Naive thymus-derived CD4-positive, alpha-beta T cell (primary cell): Measurements from ENCODE around the gene LRRTM1. TPM values are rescaled to one million over a fixed set of nuclear protein-coding genes. Genes with fewer than 3 reads are reported as not detected.

Source experiments
- ATAC-seq: fragments of 150-1000 bp; cut with Tn5 transposase; 2 replicates; pipeline ENCODE4 v1.10.0; 2021; ENCODE audit warnings: mild to moderate bottlenecking, moderate library complexity
- CTCF ChIA-PET: fragments of 350-600 bp; sonication (Branson Sonifier 250); formaldehyde crosslinking; loops from one replicate; lab custom pipeline; 2021; ENCODE audit warnings: antibody characterized with exemption; lab: Charles Lee
- POLR2A ChIA-PET: fragments of 350-600 bp; sonication (Branson Sonifier 250); formaldehyde crosslinking; loops from one replicate; lab custom pipeline; 2021; ENCODE audit warnings: antibody characterized with exemption, inconsistent platforms; lab: Charles Lee
- DNase-seq, 9 donors: peaks; one replicate each; pipeline versions ENCODE4 v3.0.0 to v3.0.0-alpha.2; 2020 to 2022; ENCODE audit warnings: mixed read lengths in 1 of 9
- H3K27ac ChIP-seq: one replicate; pipeline ENCODE4 v1.7.0; 2013; ENCODE audit warnings: mild to moderate bottlenecking, low read depth, low read length, moderate library complexity
- H3K27me3 ChIP-seq, 2 donors: one replicate each; pipeline ENCODE4 v1.7.0; 2013; ENCODE audit warnings: low read length in 2 of 2, mild to moderate bottlenecking in 2 of 2, moderate library complexity in 2 of 2; ENCODE audit not compliant: control insufficient read depth in 2 of 2, insufficient read depth in 2 of 2
- H3K36me3 ChIP-seq, 3 experiments: 1 replicate in 2 of 3; 2 replicates in 1 of 3; pipeline ENCODE4 v1.7.0; 2013; ENCODE audit warnings: low read length in 3 of 3, mild to moderate bottlenecking in 3 of 3, moderate library complexity in 1 of 3; ENCODE audit not compliant: insufficient read depth in 3 of 3, control insufficient read depth in 2 of 3
- H3K4me1 ChIP-seq, 2 donors: one replicate each; pipeline ENCODE4 v1.7.0; 2013; ENCODE audit warnings: low read length in 2 of 2, mild to moderate bottlenecking in 2 of 2, moderate library complexity in 1 of 2; ENCODE audit not compliant: control insufficient read depth in 2 of 2, insufficient read depth in 2 of 2
- H3K4me3 ChIP-seq: 2 replicates; pipeline ENCODE4 v1.7.0; 2013; ENCODE audit warnings: mild to moderate bottlenecking, low read length
- H3K9me3 ChIP-seq, 3 experiments: 1 replicate in 2 of 3; 2 replicates in 1 of 3; pipeline ENCODE4 v1.7.0; 2013; ENCODE audit warnings: low read length in 3 of 3; ENCODE audit not compliant: control insufficient read depth in 2 of 3
- H3K27ac Mint-ChIP-seq, 9 donors: one replicate each; pipeline ENCODE4 v1.8.0; 2020 to 2022; ENCODE audit warnings: mixed read lengths in 9 of 9, mild to moderate bottlenecking in 8 of 9, moderate library complexity in 5 of 9, inconsistent platforms in 2 of 9
- H3K27me3 Mint-ChIP-seq, 5 donors: one replicate each; pipeline ENCODE4 v1.8.0; 2021 to 2022; ENCODE audit warnings: mixed read lengths in 5 of 5, mild to moderate bottlenecking in 1 of 5
- H3K36me3 Mint-ChIP-seq, 5 donors: one replicate each; pipeline ENCODE4 v1.8.0; 2020 to 2022; ENCODE audit warnings: mixed read lengths in 5 of 5, mild to moderate bottlenecking in 3 of 5, inconsistent platforms in 1 of 5
- H3K4me1 Mint-ChIP-seq, 7 donors: one replicate each; pipeline ENCODE4 v1.8.0; 2020 to 2022; ENCODE audit warnings: mixed read lengths in 7 of 7, mild to moderate bottlenecking in 3 of 7, inconsistent platforms in 1 of 7
- H3K4me3 Mint-ChIP-seq, 10 donors: one replicate each; pipeline ENCODE4 v1.8.0; 2020 to 2022; ENCODE audit warnings: mild to moderate bottlenecking in 10 of 10, mixed read lengths in 10 of 10, moderate library complexity in 6 of 10, inconsistent platforms in 2 of 10
- H3K9me3 Mint-ChIP-seq, 11 donors: one replicate each; pipeline ENCODE4 v1.8.0; 2020 to 2022; ENCODE audit warnings: mixed read lengths in 11 of 11, mild to moderate bottlenecking in 4 of 11, inconsistent platforms in 1 of 11, moderate library complexity in 1 of 11
- intact Hi-C, 2 donors: fragments of 100-400 bp; cut with micrococcal nuclease; formaldehyde crosslinking; loops; one replicate each; pipeline ENCODE4 v1.15.1; 2023
- polyA plus RNA-seq, 2 donors: library from polyadenylated mRNA; unstranded; fragments of 300-500 nt; fragmentation: Illumina TruSeq; gene quantifications; one replicate each; pipeline ENCODE4 v1.2.3, GENCODE V29; 2021
- total RNA-seq, 6 experiments: library from RNA in 5 of 6; stranded (reverse) in 5 of 6; gene quantifications; 1 replicate in 5 of 6; 2 replicates in 1 of 6; pipeline ENCODE4 v1.2.3 and lab custom pipeline; 2021 to 2026

Gene LRRTM1
- total and polyA plus RNA-seq, 7 experiments from 2014 or later, result not detected

DNA sequence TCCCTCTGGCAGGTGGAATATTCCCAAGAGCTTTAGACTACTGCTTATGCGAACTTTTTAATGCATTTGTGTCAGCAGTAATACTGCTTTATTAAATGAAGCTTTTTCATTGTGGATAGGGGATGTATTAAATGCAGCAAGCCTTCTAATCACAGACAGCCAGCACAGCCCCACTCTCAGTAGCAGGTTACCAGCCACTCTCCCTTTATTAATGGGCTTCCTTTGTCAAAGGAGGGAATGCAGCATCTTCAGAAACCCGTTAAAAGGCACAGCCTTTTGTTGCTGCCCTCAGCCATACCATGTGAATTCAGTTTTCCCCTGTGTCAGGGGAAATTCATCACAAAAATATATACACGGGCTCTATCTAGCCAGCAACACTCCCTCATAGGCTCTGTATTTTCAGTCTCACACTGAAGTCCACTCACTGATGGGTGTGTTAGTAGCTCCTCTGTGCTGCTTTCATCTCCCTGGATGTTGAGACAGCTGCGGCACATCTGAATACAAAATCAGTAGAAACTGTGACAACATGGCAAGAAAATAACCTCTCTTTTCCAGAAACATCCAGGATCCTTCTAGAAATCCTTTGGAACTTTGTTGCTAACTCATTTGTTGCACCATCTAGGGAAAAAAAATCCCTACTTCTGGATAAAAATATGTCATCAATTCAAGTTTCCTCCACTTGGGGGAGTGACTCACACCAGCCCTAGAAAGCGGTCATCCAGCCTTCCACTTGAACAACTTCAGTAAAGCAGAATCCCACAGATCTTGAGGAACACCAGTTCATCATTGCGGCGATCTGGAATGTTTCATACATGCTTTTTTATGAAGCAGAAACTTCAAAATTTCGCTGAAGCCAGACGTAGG, 48.4 kb downstream of the LRRTM1 start:
- no peaks in the 10 kb centered on the region for H3K27me3 Mint-ChIP-seq

DNA sequence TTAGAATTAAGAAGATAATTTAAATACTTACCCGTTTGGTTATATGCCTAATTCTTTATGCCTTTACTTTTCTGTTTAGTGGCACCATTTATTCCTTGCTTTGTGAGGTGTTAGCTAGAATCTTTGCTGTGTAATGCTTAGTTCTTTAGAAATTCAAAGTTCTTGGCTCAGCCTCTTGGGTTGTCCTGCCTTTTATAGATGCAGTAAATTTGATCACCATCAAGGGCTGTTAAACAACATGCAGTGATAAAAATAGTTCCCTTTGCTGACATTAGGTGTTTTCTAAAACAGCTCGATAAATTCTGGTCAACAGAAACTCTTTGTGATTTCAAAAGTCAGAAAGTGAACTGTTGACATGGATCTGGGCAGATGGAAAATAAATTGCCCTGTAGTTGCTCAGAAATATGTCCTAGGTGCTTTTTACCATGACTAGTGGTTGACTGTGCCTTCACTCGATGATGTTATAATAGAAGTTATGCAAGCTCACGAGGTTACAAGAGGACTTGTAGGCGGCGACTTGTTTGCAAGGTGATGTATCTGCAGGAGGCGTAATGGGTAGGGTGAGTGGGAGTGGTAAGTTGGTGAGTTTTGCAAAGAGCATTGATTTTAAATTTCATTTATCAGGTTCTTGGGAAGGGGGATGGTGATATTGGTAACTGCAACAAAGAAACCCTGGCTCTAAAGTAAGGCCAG, 52.1 kb downstream of the LRRTM1 start:
- POLR2A ChIA-PET, result no interaction called here
- no peaks in the 10 kb centered on the region for H3K27me3 Mint-ChIP-seq

More for the DNA sequence above, 48.4 kb downstream of the LRRTM1 start:
- DNase-seq, result no peak
- Histone ChIP-seq H3K4me3 (no peak overlapping the region), H3K27me3 (no peaks in the 10 kb centered on the region), H3K27ac (no peak overlapping the region), H3K4me1 (no peaks in the 10 kb centered on the region), H3K9me3 (no peaks in the 10 kb centered on the region), H3K36me3 (no peaks in the 10 kb centered on the region)
- no peak overlapping the region for H3K4me3 Mint-ChIP-seq
- no peaks in the 10 kb centered on the region for H3K4me1 Mint-ChIP-seq
- ATAC-seq, result no peak
- peaks cover 0 to 10% (median 0%) of the 10 kb centered on the region in 11 donors for H3K9me3 Mint-ChIP-seq
- H3K27ac Mint-ChIP-seq, result no peak overlapping the region
- CTCF ChIA-PET, result interaction anchor here (0.6 kb wide), 1 partner anchor 196 kb away, joined by 3 read pairs; no protein-coding TSS in a partner anchor
- POLR2A ChIA-PET, result interaction anchor here (0.6 kb wide), 1 partner anchor 20 kb away, joined by 4 read pairs; no protein-coding TSS in a partner anchor
- no peaks in the 10 kb centered on the region for H3K36me3 Mint-ChIP-seq
- intact Hi-C loops, result no loop called here

More for the DNA sequence above, 52.1 kb downstream of the LRRTM1 start:
- no peaks in the 10 kb centered on the region for H3K27me3 ChIP-seq
- H3K27ac Mint-ChIP-seq, result no peak overlapping the region
- no peak for DNase-seq
- ATAC-seq, result no peak
- CTCF ChIA-PET, result no interaction called here
- no peaks in the 10 kb centered on the region for H3K36me3 ChIP-seq
- H3K9me3 ChIP-seq, result no peaks in the 10 kb centered on the region
- no peak overlapping the region for H3K4me3 Mint-ChIP-seq
- intact Hi-C loops, result no loop called here
- H3K4me3 ChIP-seq, result no peak overlapping the region
- H3K9me3 Mint-ChIP-seq, result peaks cover 0 to 10% (median 1%) of the 10 kb centered on the region in 11 donors
- no peak overlapping the region for H3K27ac ChIP-seq
- H3K36me3 Mint-ChIP-seq, result no peaks in the 10 kb centered on the region
- H3K4me1 ChIP-seq, result no peaks in the 10 kb centered on the region
- H3K4me1 Mint-ChIP-seq, result no peaks in the 10 kb centered on the region
